DMS 273 (cell line): Measurements from ENCODE around the gene CORO7.
A peak's percentile ranks its signal among the peaks of the same experiment; 100 is the strongest.
"Not testable (repeated sequence)": the region's sequence is repeated elsewhere in the genome, so short reads cannot be mapped to it uniquely, and the experiment has no call there.

Source experiments
- DNase-seq: peaks from one replicate; lab custom pipeline; 2025; ENCODE audit not compliant: unreplicated experiment; lab: John Stamatoyannopoulos, UW

CORO7 gene

GRCh38 chr16:4340443-4340842 lies 76.0 kb downstream of the CORO7 start:
- no peak for DNase-seq

- peak; percentile 82 for DNase-seq
Observed at GRCh38 chr16:4339909-4340308, 76.5 kb downstream of the CORO7 start.

- DNase-seq = no peak
Observed at GRCh38 chr16:4339455-4339854, 76.9 kb downstream of the CORO7 start.

GRCh38 chr16:4338712-4339299 lies 77.6 kb downstream of the CORO7 start:
- no peak for DNase-seq

- no peak for DNase-seq
Observed at GRCh38 chr16:4338125-4338582, 78.2 kb downstream of the CORO7 start.

- no peak for DNase-seq
Observed at GRCh38 chr16:4337540-4338088, 78.8 kb downstream of the CORO7 start.

- no peak for DNase-seq
Observed at GRCh38 chr16:4336701-4337539, 79.5 kb downstream of the CORO7 start.

- no peak for DNase-seq
Observed at GRCh38 chr16:4334724-4335495, 81.5 kb downstream of the CORO7 start.

GRCh38 chr16:4333714-4334113 lies 82.7 kb downstream of the CORO7 start:
- DNase-seq = not testable (repeated sequence)

GRCh38 chr16:4333308-4333638 lies 83.1 kb downstream of the CORO7 start:
- no peak for DNase-seq

- DNase-seq = no peak
Observed at GRCh38 chr16:4332623-4333307, 83.6 kb downstream of the CORO7 start.

- no peak for DNase-seq
Observed at GRCh38 chr16:4332083-4332482, 84.3 kb downstream of the CORO7 start.

GRCh38 chr16:4330277-4330874 lies 86.0 kb downstream of the CORO7 start:
- peak; percentile 85 for DNase-seq

GRCh38 chr16:4328782-4329775 lies 87.3 kb downstream of the CORO7 start:
- peak; percentile 45 for DNase-seq

- peak; percentile 73 for DNase-seq
Observed at GRCh38 chr16:4328046-4328781, 88.2 kb downstream of the CORO7 start.

GRCh38 chr16:4327386-4328045 lies 88.9 kb downstream of the CORO7 start:
- DNase-seq = no peak

- no peak for DNase-seq
Observed at GRCh38 chr16:4325253-4325758, 91.1 kb downstream of the CORO7 start.
